ENCODE measurements around the gene DRD3.

Gene DRD3

DNA sequence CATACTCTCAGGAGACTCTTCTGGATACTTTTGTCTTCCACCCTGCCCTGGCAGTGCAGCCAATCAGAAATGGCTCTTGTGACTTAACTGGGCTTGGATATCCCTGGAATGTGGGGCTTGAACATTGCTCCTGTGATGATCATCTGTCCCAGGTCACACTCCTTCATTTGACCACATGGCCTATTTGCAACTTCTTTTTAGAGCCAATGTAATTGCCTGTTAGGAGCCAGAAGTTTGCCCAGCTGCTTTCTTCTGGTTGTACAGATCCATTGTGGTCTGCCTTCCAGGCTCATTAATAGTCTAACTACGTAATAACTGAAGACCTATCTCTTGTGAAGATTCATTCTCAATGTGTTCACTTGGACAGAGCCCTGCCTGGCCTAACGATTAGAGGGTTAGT lies 92.5 kb downstream of the DRD3 start:
- Histone ChIP-seq H3K4me3 (no peak overlapping the region), H3K27ac (no peak overlapping the region)

- Histone ChIP-seq H3K4me3 (no peak overlapping the region), H3K27ac (no peak overlapping the region)
Observed at GRCh38 chr3:114083112-114083511, 95.7 kb downstream of the DRD3 start.

DNA sequence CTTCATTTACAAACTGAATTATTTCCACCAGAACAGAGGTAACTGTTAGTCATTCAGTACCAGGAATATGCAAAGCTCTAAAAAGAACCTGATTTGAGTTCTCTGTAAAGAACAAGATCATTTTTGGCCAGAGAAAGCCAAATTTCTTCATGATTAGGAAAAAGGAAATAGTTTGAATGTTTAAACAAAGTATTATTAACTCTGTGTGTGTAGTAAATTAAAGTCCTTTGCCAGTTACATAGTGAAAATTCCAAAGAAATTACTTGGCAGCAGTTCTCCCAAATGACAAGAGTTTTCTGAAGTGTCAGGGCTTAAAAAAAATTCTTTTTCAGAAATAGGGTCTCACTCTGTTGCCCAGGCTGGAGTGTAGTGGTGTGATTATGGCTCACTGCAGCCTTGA lies 97.8 kb downstream of the DRD3 start:
- Histone ChIP-seq H3K4me3 (no peak overlapping the region), H3K27ac (peak overlapping the region in 1 of 21 experiments; percentile 57)

GRCh38 chr3:114080201-114080600 lies 98.7 kb downstream of the DRD3 start:
- Histone ChIP-seq H3K27ac (peak overlapping the region in 3 of 21 experiments; percentile 2 to 57 (median 33)), H3K4me3 (no peak overlapping the region)

DNA sequence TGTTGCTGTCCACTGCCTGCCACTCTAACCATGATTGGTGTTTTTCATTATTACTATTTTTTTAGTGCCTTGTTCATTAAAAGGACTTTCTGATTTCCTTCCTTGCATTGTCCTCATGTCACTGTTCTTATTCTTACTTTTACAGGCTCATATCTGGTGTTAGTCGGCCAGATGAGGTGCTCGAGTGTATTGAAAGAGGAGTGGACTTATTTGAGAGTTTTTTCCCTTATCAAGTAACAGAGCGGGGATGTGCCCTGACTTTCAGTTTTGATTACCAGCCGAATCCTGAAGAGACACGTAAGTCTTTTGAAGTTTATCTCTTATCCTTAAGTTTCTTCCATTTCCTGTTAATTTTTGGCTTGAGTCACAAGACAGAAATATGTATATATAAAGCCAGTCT lies 99.1 kb downstream of the DRD3 start:
- Histone ChIP-seq H3K27ac (no peak overlapping the region), H3K4me3 (no peak overlapping the region)

- Histone ChIP-seq H3K27ac (no peak overlapping the region), H3K4me3 (no peak overlapping the region)
Observed at GRCh38 chr3:114078126-114078525, 100.7 kb downstream of the DRD3 start.
